Activated B cell treated with CpG ODN at 0.5 μM for 24 hours (primary cell): Measurements from ENCODE around the gene EGFL7. TPM values are rescaled to one million over a fixed set of nuclear protein-coding genes. Genes with fewer than 3 reads are reported as not detected.
A peak's percentile ranks its signal among the peaks of the same experiment; 100 is the strongest.
"Not testable (repeated sequence)": the region's sequence is repeated elsewhere in the genome, so short reads cannot be mapped to it uniquely, and the experiment has no call there.

Experiments
- ATAC-seq: fragments of 200-7000 bp; cut with Tn5 transposase; one replicate; pipeline ENCODE4 v1.10.0; 2021; ENCODE audit warnings: low read depth, mild to moderate bottlenecking, moderate library complexity
- CTCF ChIA-PET: fragments of 350-600 bp; sonication (Branson Sonifier 250); formaldehyde crosslinking; loops from one replicate; lab custom pipeline; 2021; ENCODE audit warnings: antibody characterized with exemption; lab: Charles Lee
- POLR2A ChIA-PET: fragments of 350-600 bp; sonication (Branson Sonifier 250); formaldehyde crosslinking; loops from one replicate; lab custom pipeline; 2021; ENCODE audit warnings: antibody characterized with exemption; lab: Charles Lee
- DNase-seq: peaks from one replicate; pipeline ENCODE4 v3.0.0; 2022
- H3K27ac Mint-ChIP-seq: one replicate; pipeline ENCODE4 v1.8.0; 2020; ENCODE audit warnings: mixed read lengths
- H3K27me3 Mint-ChIP-seq: one replicate; pipeline ENCODE4 v1.8.0; 2021; ENCODE audit warnings: mixed read lengths
- H3K36me3 Mint-ChIP-seq: one replicate; pipeline ENCODE4 v1.8.0; 2021; ENCODE audit warnings: low read depth, mixed read lengths
- H3K4me1 Mint-ChIP-seq: one replicate; pipeline ENCODE4 v1.8.0; 2021; ENCODE audit warnings: mixed read lengths
- H3K4me3 Mint-ChIP-seq: one replicate; pipeline ENCODE4 v1.8.0; 2020; ENCODE audit warnings: mild to moderate bottlenecking, mixed read lengths
- H3K9me3 Mint-ChIP-seq: one replicate; pipeline ENCODE4 v1.8.0; 2020; ENCODE audit warnings: mixed read lengths
- intact Hi-C: fragments of 100-400 bp; cut with micrococcal nuclease; formaldehyde crosslinking; loops from one replicate; pipeline ENCODE4 v1.15.1; 2024
- total RNA-seq: library from RNA; stranded (reverse); gene quantifications from 2 replicates; pipeline ENCODE4 v1.2.3, GENCODE V29; 2022
- TF ChIP-seq, protein P1 (sequence below): fragments of 200-600 bp; IDR thresholded peaks from one replicate; pipeline ENCODE4 v1.8.0; 2022; ENCODE audit warnings: antibody characterized with exemption, mild to moderate bottlenecking

The EGFL7 gene
- total RNA-seq, 1 donor from 2014 or later: not detected

DNA sequence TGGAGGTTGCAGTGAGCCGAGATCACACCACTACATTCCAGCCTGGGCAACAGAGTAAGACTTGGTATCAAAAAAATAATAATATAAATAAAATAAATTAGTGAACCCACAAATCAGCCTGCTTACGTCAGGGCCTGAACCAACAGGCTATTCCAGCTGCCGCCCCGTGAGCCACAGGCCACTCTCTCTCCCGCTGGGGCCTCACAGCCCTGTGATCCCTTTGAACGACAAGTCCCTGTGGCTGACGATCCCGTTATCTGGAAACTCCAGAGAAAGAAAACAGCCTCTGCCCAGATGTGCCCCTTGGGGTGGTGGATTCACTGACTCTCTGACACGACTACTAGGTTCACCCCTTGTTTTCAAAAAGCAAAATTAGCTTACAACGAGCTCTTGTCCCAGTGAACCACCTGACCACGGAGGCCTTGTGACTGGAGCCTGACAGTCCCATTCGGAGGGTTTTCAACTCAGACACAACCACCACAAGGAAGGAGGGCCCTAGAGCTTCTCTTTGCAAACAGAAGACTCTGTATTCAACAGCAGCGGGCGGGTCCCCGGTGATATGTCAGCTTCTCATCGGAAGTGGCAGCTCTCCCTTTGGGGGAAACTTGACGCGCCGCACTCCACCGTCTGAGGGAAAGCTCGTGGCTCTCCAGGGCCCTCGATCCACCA is 45.3 kb downstream of the EGFL7 start:
- ATAC-seq (no peak), DNase-seq (no peak)
- Mint-ChIP-seq H3K27ac (no peak overlapping the region), H3K9me3 (no peaks in the 10 kb centered on the region), H3K36me3 (no peaks in the 10 kb centered on the region), H3K4me1 (peaks cover 13% of the 10 kb centered on the region), H3K27me3 (peaks cover 12% of the 10 kb centered on the region), H3K4me3 (no peak overlapping the region)
- TF ChIP-seq, protein P1, sequence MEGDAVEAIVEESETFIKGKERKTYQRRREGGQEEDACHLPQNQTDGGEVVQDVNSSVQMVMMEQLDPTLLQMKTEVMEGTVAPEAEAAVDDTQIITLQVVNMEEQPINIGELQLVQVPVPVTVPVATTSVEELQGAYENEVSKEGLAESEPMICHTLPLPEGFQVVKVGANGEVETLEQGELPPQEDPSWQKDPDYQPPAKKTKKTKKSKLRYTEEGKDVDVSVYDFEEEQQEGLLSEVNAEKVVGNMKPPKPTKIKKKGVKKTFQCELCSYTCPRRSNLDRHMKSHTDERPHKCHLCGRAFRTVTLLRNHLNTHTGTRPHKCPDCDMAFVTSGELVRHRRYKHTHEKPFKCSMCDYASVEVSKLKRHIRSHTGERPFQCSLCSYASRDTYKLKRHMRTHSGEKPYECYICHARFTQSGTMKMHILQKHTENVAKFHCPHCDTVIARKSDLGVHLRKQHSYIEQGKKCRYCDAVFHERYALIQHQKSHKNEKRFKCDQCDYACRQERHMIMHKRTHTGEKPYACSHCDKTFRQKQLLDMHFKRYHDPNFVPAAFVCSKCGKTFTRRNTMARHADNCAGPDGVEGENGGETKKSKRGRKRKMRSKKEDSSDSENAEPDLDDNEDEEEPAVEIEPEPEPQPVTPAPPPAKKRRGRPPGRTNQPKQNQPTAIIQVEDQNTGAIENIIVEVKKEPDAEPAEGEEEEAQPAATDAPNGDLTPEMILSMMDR: no peak
- ChIA-PET CTCF (no interaction called here), POLR2A (interaction anchor here (0.7 kb wide), 1 partner anchor 18 kb away, joined by 3 read pairs; no protein-coding TSS in a partner anchor)
- intact Hi-C loops: no loop called here

DNA sequence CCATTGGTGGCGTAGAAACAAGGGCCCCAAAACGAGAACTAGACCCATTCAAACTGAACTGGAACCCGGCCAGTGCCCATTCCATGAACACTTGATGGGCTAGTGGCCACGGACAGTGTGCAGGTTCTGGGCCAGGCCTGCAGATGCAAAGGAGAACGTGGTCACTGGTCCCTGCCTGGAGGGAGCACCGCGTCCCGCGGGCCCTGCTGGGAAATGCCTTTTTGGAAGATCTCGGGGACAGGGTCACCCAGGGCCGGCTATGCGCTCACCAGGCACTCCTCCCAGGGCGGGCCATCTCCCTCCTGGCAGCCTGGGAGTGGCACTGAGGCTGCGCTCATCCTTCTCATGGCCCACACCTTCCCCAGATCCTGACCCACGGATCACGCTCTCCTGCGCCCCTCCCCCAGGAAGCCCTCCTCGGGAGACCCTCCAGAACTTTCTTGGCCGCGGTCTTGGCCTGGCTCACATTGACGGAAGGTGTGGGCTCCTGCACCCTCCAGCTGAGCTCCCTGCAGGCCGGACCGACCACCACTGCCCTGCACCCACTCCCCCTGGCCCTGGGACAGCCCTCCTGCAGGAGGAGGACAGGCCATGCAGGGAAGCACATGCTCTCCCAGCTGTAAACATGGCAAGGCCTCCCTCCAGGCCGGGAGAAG is 46.9 kb downstream of the EGFL7 start:
- H3K4me1 Mint-ChIP-seq: peaks cover 19% of the 10 kb centered on the region
- intact Hi-C loops: loop anchor here (10.0 kb wide), 1 partner anchor 45 kb away; the partner anchor contains the start of gene EGFL7
- H3K4me3 Mint-ChIP-seq: no peak overlapping the region
- DNase-seq (no peak), ATAC-seq (no peak)
- H3K9me3 Mint-ChIP-seq: no peaks in the 10 kb centered on the region
- TF ChIP-seq, protein P1: no peak
- ChIA-PET POLR2A (no interaction called here), CTCF (no interaction called here)
- no peak overlapping the region for H3K27ac Mint-ChIP-seq
- H3K36me3 Mint-ChIP-seq: no peaks in the 10 kb centered on the region
- H3K27me3 Mint-ChIP-seq: peaks cover 12% of the 10 kb centered on the region

DNA sequence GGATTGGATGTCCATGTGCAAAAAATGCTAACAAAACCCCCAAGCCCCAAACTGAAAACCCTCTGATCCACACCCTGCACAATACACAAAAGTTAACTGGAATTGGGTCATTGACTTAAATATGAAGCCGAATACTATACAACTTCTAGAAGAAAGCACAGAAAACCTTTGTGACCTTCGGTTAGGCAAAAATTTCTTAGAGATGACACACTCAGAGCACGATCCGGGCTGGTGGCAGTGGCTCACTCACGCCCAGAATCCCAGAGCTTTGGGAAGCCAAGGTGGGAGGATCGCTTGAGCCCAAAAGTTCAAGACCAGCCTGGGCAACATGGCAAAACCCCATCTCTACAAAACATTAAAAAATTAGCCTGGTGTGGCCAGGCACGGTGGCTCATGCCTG is 47.8 kb downstream of the EGFL7 start:
- H3K36me3 Mint-ChIP-seq: no peaks in the 10 kb centered on the region
- ChIA-PET POLR2A (no interaction called here), CTCF (no interaction called here)
- intact Hi-C loops: loop anchor here (10.0 kb wide), 1 partner anchor 46 kb away; the partner anchor contains the start of gene EGFL7
- H3K27ac Mint-ChIP-seq: no peak overlapping the region
- TF ChIP-seq, protein P1: no peak
- H3K9me3 Mint-ChIP-seq: no peaks in the 10 kb centered on the region
- H3K4me3 Mint-ChIP-seq: no peak overlapping the region
- ATAC-seq (no peak), DNase-seq (no peak)
- peaks cover 19% of the 10 kb centered on the region for H3K4me1 Mint-ChIP-seq
- H3K27me3 Mint-ChIP-seq: peaks cover 12% of the 10 kb centered on the region

- ATAC-seq, H3K9me3 Mint-ChIP-seq, CTCF ChIA-PET, DNase-seq, H3K36me3 Mint-ChIP-seq, H3K27ac Mint-ChIP-seq: not testable (repeated sequence)
- Mint-ChIP-seq H3K27me3 (peaks cover 14% of the 10 kb centered on the region), H3K4me3 (peak overlapping the region; percentile 69), H3K4me1 (peaks cover 22% of the 10 kb centered on the region)
- POLR2A ChIA-PET: interaction anchor here (0.9 to 1.1 kb wide), 2 partner anchors 16 to 384 kb away, joined by 5 to 7 read pairs; no protein-coding TSS in a partner anchor
- intact Hi-C loops: loop anchor here (10.0 kb wide), 1 partner anchor 46 kb away; the partner anchor contains the start of gene EGFL7
Observed at GRCh38 chr9:136711219-136711648, 48.5 kb downstream of the EGFL7 start.

DNA sequence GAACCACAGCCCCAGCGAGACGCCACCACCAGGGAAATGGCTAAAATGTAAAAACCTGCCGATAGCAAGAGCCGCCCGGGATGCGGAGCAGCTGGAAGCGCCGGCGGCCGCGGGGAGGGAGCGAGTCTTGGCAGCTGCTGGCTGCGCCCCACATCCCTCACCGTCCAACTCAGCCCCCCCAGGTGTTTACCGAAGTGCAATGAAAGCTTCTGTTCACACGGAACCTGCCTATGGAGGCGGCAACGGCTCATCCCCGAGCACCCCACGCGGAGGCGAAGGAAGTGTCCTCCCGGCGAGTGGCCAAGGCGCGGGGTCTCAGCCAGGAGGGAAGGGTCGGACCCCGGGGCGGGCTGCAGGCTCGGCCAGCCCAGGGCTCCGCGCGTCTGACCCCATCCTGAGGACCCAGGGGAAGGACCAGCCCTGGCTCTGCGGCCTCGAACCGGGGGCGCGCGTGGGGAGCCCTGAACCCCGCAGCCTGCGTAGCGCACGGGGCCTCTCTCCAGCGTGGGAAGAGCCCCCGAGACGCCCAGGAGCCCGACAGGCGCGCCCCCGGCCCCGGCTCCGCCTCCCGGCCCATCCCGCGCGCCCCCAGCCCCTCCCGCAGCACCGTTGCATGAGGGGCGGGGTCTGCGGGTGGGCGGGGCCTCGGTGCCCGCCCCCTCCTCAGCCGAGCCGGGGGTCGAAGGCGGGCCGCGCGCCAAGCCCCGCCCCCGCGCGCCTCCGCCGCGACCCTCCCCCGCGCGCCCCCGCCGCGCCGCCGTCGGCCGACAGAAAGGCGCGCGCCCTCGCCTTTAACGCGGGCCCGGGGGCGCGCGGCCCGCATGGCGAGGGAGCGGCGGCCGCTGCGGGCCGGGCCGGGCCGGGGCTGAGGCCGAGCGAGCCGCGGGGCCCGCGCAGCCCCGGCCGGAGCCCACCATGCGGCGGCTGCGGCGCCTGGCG is 49.3 kb downstream of the EGFL7 start, which contains the start of gene DIPK1B:
Gene DIPK1B (plus strand): TSS at position 822 of the 939 bp plus-strand sequence. CDS start 94 bp downstream, at position 916.
- ChIA-PET CTCF (no interaction called here), POLR2A (interaction anchor here (0.9 to 8.2 kb wide), 3 partner anchors 15 to 383 kb away, joined by 5 to 68 read pairs (median 7); no protein-coding TSS in a partner anchor)
- H3K36me3 Mint-ChIP-seq: no peaks in the 10 kb centered on the region
- H3K4me1 Mint-ChIP-seq: peaks cover 24% of the 10 kb centered on the region
- TF ChIP-seq, protein P1: no peak
- peaks cover 14% of the 10 kb centered on the region for H3K27me3 Mint-ChIP-seq
- H3K4me3 Mint-ChIP-seq: peak within 1 kb of the TSS; percentile 69
- no peaks in the 10 kb centered on the region for H3K9me3 Mint-ChIP-seq
- ATAC-seq (peak; percentile 53), DNase-seq (no peak)
- intact Hi-C loops: loop anchor here (10.0 kb wide), 1 partner anchor 47 kb away; the partner anchor contains the start of gene EGFL7
- H3K27ac Mint-ChIP-seq: no peak within 1 kb of the TSS
